Astrocyte of the spinal cord (primary cell): ENCODE measurements around the gene SLC39A3.

ENCODE experiments used
- DNase-seq: peaks from one replicate; pipeline ENCODE4 v3.0.0; 2011; ENCODE audit warnings: low read depth, low spot score
- H3K4me3 ChIP-seq: 2 replicates; pipeline ENCODE4 v1.5.1; 2011; ENCODE audit warnings: low read depth, mild to moderate bottlenecking, low read length, moderate library complexity
- CTCF ChIP-seq: IDR thresholded peaks from 2 replicates; pipeline ENCODE4 v1.5.1; 2012; ENCODE audit warnings: low read depth, mild to moderate bottlenecking, low read length, inconsistent platforms
- in situ Hi-C: cut with HindIII; loops from 2 replicates; pipeline ENCODE4 v1.10.0; 2017; ENCODE audit warnings: low sequenced_read_pairs

Gene SLC39A3

GRCh38 chr19:2769218-2769617 lies 29.4 kb upstream of the SLC39A3 start:
- H3K4me3 ChIP-seq = no peak overlapping the region
- DNase-seq = no peak
- TF ChIP-seq CTCF = no peak
- in situ Hi-C loops = no loop called here

DNA sequence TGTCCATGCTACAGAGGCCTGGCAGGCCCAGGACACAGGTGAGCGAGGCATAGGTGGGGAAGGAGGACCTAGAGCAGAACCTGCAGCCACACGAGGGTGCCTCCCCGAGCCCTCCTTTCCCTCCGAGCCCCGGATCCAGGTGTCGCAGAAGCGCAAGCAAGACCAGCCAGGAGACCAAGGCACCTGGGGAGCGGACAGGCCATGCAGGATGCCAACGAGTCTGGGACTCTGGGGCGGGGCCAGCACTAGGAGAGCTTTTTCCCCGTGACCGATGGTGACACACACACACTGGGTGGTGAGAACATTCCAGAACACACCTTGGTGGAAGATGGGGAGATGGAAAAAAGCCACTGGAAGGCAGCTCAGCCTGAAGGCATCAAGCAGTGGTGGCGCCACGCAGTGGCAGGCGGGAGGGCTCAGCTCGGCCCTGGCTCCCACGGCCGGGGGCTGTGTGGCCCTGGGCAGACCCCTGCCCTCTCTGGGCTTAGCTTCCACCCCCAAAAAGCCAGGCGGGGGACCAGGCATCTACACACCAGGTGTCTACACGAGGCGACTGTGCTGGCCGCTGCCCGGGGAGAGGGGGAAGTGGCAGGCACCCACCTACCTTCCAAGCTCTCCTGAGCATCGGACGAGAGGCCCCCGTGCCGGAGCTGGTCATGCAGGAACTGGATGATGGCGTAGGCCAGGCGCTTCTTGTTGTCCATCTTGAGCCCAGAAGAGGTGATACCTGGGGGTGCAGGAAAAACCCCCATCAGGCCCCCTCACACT lies 28.7 kb upstream of the SLC39A3 start:
- TF ChIP-seq CTCF = no peak
- DNase-seq = no peak
- in situ Hi-C loops = no loop called here
- H3K4me3 ChIP-seq = no peak overlapping the region

DNA sequence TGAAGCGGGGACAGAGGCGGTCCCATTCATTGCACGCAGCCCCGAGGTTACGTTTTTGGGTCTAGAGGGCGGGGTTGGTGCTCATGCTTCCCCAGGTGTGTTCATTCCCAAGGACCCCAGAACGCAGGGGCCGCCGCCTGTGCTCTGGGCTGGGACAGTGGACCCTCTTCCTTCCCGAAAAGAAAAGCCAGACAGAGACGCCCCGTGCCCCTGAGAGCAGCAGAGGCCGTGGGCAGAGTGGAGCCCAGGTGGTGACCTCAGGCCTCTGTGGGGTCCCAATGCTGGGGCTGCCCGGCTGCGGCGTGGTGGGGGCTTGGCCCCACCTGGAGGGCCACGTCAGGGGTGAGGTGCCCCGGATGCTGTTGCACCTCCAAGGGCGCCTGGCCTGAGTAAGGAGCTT lies 27.9 kb upstream of the SLC39A3 start:
- in situ Hi-C loops = no loop called here
- no peak for TF ChIP-seq CTCF
- DNase-seq = no peak
- no peak overlapping the region for H3K4me3 ChIP-seq

GRCh38 chr19:2766594-2767372 lies 27.0 kb upstream of the SLC39A3 start:
- TF ChIP-seq CTCF = no peak
- no peak for DNase-seq
- in situ Hi-C loops = no loop called here
- no peak overlapping the region for H3K4me3 ChIP-seq

DNA sequence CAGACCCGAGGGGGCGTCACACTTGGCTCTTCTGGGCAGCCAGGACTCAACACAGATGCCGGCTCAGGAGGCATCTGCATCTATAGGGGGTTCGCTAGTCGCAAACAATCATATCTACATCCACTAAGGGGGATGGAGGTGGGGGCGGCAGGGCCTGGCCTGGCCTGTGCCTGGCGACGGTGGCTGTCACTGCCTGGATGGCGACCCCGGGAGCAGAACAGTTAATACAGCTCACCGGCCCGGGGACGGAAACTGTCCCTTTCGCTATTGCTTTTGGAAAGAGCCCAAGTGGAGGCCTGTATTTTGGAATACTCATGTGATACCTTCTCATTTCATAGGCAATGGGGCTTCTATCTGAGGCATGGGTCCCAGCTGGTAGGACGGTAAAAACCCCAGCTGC lies 25.6 kb upstream of the SLC39A3 start:
- no peak overlapping the region for H3K4me3 ChIP-seq
- in situ Hi-C loops = no loop called here
- no peak for TF ChIP-seq CTCF
- DNase-seq = no peak

- in situ Hi-C loops = no loop called here
- no peak for DNase-seq
- no peak for TF ChIP-seq CTCF
- H3K4me3 ChIP-seq = no peak overlapping the region
These were observed 25.1 kb upstream of the SLC39A3 start for GRCh38 chr19:2764945-2765344.
